Adrenal gland (tissue), 5 donors: ENCODE measurements around the gene TGFB1.

Source experiments
- CTCF ChIP-seq, 6 experiments: fragments of 450-650 bp in 4 of 6; fragments of 200-600 bp in 2 of 6; sonication (generic) in 1 of 6; IDR thresholded peaks; 1 replicate in 5 of 6; 2 replicates in 1 of 6; pipeline versions ENCODE4 v1.5.1 to v1.8.0; 2016 to 2021; ENCODE audit warnings: antibody characterized with exemption in 6 of 6, mild to moderate bottlenecking in 2 of 6, moderate library complexity in 1 of 6
- POLR2A ChIP-seq, 2 donors: fragments of 450-650 bp; IDR thresholded peaks; one replicate each; pipeline ENCODE4 v1.6.1; 2017; ENCODE audit warnings: antibody characterized with exemption in 2 of 2, mild to moderate bottlenecking in 2 of 2, moderate library complexity in 1 of 2
- donor health status: DM: no; HTN: no; CAD: no.

GRCh38 chr19:41321204-41321599 is 32.5 kb downstream of the TGFB1 start:
- TF ChIP-seq POLR2A (IDR thresholded peaks at IDR 0.05) (no peak), CTCF (IDR thresholded peaks at IDR 0.05) (no peak)
